ENCODE results near the gene PTOV1. TPM values are rescaled to one million over a fixed set of nuclear protein-coding genes. Genes with fewer than 3 reads are reported as not detected.

PTOV1 gene
- total RNA-seq, 3 donors from 2014 or later = 92.8 to 171 (median 107) TPM

GRCh38 chr19:49843265-49843664 is 7.7 kb upstream of the PTOV1 start:
- no peaks in the 10 kb centered on the region for H3K36me3 ChIP-seq (ENCODE audit: low read depth)
- H3K4me1 ChIP-seq (ENCODE audit: low read depth) = no peaks in the 10 kb centered on the region
- DNase-seq (no peak), ATAC-seq (peak; percentile 49)
- H3K9me3 ChIP-seq = no peaks in the 10 kb centered on the region
- no peak overlapping the region for H3K4me3 ChIP-seq
- no peak for TF ChIP-seq CTCF (IDR thresholded peaks at IDR 0.05)
- intact Hi-C loops (cut with DNase I, micrococcal nuclease) = no loop called here

GRCh38 chr19:49844138-49845095 is 6.5 kb upstream of the PTOV1 start:
- ATAC-seq = no peak
- Histone ChIP-seq H3K36me3 (ENCODE audit: low read depth) (no peaks in the 10 kb centered on the region), H3K4me1 (ENCODE audit: low read depth) (no peaks in the 10 kb centered on the region), H3K4me3 (no peak overlapping the region), H3K9me3 (no peaks in the 10 kb centered on the region)
- intact Hi-C loops (cut with DNase I, micrococcal nuclease) = no loop called here
- TF ChIP-seq CTCF (IDR thresholded peaks at IDR 0.05) = no peak
- DNase-seq = no peak

- Histone ChIP-seq H3K4me1 (ENCODE audit: low read depth) (no peaks in the 10 kb centered on the region), H3K4me3 (no peak overlapping the region), H3K9me3 (no peaks in the 10 kb centered on the region), H3K36me3 (ENCODE audit: low read depth) (no peaks in the 10 kb centered on the region)
- no peak for TF ChIP-seq CTCF (IDR thresholded peaks at IDR 0.05)
- DNase-seq (no peak), ATAC-seq (no peak)
- intact Hi-C loops (cut with DNase I, micrococcal nuclease) = no loop called here
Measured at GRCh38 chr19:49845414-49845813, 5.5 kb upstream of the PTOV1 start.

- intact Hi-C loops (cut with DNase I, micrococcal nuclease) = no loop called here
- ATAC-seq (no peak), DNase-seq (no peak)
- no peaks in the 10 kb centered on the region for H3K9me3 ChIP-seq
- no peaks in the 10 kb centered on the region for H3K36me3 ChIP-seq (ENCODE audit: low read depth)
- H3K4me3 ChIP-seq = no peak overlapping the region
- no peaks in the 10 kb centered on the region for H3K4me1 ChIP-seq (ENCODE audit: low read depth)
- TF ChIP-seq CTCF (IDR thresholded peaks at IDR 0.05) = no peak
Measured at GRCh38 chr19:49846408-49846807, 4.6 kb upstream of the PTOV1 start.

GRCh38 chr19:49847731-49848696 is 2.9 kb upstream of the PTOV1 start:
- no peak for TF ChIP-seq CTCF (IDR thresholded peaks at IDR 0.05)
- no peak for ATAC-seq
- intact Hi-C loops (cut with DNase I, micrococcal nuclease) = no loop called here
- H3K9me3 ChIP-seq = no peaks in the 10 kb centered on the region
- no peaks in the 10 kb centered on the region for H3K36me3 ChIP-seq (ENCODE audit: low read depth)
- H3K4me1 ChIP-seq (ENCODE audit: low read depth) = peaks cover 12% of the 10 kb centered on the region
- no peak overlapping the region for H3K4me3 ChIP-seq
- DNase-seq = no peak

Measured in mucosa of descending colon (tissue), 3 donors.